HG03565 (cell line): Measurements from ENCODE around the gene KCNJ6.

Source experiments
- ATAC-seq: cut with Tn5 transposase; IDR thresholded peaks from one replicate; pipeline ENCODE4 v1.9.1; 2021; ENCODE audit warnings: mild to moderate bottlenecking, moderate library complexity; ENCODE audit not compliant: unreplicated experiment

Gene KCNJ6

DNA sequence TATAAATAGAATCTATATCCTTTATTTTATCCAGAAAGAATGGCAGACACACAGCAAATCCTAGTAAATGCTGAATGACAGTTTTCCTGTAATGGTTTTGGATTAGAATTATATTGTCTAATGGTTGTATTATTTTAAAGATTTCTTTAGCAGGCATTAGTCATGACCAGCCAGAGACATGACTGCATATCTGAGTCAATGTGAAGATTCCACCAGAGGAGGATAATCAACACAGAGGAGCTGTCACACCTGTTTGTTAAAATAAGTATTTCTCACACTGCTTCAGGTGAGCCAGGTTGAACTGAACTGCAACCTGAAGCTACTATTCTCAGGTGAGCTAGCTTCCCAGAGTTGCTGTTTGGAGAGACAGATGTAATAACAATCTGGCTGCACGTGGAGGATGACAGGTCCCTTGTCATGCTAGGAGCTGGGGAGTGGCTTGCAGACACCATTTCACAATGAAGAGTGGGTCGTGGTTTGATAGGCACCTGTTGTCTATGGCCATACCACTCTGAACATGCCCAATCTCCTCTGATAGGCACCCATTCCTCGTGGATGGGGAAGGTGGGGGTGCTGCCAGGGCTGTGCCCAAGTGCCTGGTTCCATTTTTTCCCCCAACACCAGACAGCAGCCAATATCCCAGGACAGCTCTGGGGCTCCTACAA is 94.3 kb downstream of the KCNJ6 start:
- no peak for ATAC-seq

DNA sequence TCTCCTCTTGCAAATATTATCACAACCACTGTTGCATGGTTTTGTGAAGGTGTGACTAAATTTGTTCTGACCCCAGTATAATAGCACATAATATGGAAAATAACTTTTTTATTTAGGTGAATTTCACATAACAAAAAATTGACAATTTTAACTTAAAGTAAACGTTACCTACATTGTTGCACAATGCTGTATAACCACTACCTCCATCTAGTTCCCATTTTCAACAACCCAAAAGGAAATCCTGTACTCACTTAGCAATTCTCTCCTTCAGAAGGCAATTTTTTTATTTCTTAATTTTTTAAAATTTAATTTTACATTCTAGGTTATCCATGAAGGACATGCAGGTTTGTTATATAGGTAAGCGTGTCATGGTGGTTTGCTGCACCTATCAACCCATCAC is 95.2 kb downstream of the KCNJ6 start:
- no peak for ATAC-seq

DNA sequence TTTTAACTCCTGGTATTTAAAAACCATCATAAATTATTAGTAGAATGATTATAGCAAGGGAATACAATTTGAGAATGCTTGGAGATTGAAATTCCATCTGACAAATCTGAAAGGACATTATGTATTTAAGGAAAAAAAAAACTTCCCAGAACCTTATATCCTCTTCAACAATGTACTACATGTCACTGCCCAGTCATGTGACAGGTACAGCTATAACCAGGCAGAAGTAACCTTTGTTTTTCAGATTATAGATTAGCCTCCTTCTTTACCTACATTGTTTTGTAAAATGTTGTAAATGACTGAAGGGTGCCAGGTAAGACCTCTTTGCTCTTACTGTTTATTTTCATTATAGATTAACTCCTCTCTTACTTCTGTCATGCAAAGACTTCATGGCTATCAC is 96.9 kb downstream of the KCNJ6 start:
- ATAC-seq: no peak

DNA sequence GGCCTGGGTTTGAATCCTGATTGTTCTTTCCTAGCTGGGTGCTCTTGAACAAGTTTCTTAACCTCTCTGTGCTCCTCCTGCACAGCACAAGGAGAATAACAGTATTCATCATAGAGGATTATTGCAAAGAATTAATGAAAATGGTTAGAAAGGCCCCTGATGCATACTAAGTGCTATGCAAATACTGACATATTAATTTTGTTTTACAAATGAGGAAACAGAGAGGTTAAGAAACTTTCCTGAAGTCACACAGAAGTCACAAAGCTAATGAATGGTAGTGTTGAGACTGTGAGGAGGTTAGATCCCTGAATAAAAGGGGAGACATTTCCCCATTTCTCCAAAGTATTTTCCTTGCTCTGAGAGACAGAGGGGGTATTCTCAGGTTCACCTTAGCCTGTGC is 99.0 kb downstream of the KCNJ6 start:
- ATAC-seq: no peak

DNA sequence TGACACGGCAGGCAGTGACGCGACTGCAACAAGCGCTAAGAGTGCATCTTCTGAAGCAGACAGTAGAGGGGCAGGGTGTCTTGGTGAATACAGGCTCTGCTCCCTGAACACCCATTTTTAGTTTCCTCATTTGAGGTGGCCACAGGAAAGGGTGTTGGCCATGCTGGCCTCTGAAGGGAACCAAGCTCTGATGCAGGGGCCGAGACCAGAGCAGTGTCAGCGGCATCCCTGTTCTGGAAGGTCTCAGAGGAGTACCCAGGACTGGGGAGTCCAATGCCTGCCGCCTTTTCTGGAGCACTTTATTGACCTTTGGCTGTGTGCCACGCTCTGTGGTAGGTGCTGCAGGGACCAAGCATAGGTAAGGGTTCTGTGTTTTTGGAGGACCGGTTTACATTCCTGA is 100.4 kb downstream of the KCNJ6 start:
- ATAC-seq: no peak

DNA sequence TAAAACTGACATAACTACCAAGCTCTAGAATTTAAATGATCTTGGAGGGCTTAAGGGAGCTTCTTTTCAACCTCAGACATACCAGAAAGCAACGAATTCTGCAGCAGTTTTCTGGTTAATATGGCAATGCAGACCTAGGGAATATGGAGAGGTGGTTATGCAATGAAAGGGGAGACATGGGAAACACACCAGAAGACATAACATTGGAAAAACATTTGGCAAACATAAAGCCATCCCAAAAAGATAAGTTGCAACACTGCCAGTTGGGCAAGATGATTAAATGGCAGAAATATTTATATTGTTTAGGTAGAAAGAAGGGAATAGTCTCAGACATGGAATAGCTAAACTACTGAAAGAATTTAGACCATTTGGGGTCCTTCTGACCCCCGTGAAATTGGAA is 104.5 kb downstream of the KCNJ6 start:
- no peak for ATAC-seq

DNA sequence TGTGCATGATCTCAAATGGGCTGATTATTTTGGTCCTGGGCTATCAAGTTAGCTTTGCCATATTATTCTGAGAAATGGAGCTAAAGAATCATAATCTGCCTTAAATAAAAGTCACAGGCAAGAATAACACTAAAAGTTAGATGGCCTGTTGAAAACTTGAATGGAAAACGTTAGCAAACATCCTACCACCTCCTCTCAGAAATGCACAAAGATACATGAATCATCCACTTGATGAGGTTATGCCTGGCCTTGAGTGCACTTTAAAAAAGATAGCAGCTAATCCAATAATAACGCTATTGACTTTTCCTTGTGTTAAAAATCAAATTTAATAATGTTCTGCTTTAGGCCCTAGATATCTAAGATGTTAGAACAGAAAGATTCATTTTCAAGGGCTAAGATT is 108.0 kb downstream of the KCNJ6 start:
- no peak for ATAC-seq

DNA sequence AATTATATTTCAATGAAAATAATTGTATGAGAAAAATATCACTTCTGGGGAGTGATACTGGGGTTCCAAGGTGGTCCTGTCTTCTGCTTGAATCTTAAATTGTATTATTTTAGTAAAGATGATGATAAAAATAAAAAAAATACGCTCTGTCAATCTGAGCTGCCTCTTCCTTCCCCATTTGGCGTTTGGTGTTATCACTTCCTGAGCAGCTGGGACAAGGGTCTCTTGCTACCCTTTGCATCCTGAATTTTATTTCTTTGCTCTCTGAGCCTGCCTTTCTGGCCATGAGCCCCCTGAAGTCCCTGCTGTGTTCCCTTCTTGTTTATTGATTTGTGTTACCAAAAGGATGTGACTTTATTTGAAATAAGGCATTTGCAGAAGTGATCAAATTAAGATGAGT is 111.0 kb downstream of the KCNJ6 start:
- no peak for ATAC-seq

DNA sequence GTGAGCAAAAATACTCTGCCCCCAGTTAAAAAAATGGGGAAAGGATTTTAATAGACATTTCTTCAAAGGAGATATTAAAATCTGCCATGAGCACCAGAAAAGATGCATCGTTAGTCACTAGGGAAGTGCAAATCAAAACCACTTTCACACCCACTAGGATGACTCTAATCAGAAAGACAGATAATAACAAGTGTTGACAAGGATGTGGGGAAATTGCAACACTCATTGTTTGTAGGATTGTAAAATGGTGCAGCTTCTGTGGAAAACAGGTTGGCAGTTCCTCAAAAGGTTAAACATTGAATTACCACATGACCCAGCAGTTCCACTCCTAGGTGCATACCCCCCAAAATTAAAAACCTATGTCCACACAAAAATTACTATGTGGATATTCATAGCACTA is 112.3 kb downstream of the KCNJ6 start:
- no peak for ATAC-seq

DNA sequence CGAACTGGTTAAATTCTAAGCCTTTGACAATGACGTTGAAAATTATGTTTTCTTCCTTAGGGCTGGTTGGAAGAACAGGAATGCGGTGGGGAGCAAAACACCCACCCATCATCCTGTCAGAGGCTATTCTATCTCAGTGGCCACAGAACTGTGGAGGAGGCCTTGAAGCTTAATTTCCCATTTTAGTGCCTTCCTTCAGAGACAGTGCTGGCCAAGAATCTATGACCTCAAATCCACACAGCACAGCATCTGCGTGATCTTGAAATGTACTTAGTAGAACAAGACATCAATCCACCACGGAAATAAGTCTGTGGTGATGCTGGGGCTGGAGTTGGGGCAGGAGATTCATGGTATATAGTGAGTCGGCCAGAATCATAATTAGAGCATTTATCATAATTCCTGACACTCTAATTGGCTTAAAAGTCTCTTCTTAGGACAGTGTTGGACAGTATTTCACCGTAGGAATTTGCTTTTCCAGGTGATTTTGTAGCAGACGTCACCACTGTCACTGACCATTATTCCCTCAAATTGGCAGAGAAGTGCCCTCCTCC is 113.1 kb downstream of the KCNJ6 start:
- no peak for ATAC-seq

DNA sequence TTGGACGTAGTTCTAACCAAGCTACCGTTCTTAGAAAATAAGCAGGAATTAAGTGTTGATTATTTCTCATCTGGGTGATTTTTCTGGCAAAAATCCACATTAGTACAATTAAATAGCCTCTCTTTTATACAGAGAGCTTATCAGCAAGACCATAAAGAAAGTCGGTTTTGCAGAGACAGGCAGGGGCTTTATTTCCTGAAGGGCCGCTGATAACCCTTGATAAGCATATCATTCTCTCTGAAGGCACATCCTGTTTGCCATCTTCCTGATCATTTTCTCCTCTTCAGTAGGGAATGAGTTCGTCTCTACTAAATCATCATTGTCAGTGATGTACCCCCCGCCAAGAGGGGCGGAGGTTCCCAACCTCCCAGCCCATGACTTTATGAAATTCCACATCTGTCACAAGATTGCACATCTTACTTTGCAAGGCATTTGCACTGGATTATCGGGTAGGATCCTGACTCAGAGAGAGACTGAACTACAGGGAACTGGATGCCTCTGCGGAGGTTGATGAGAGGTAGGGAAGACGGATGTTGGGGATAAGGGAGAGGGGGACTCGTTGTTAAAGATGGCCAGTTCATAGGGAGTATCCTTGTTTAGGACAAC is 115.7 kb downstream of the KCNJ6 start:
- no peak for ATAC-seq

DNA sequence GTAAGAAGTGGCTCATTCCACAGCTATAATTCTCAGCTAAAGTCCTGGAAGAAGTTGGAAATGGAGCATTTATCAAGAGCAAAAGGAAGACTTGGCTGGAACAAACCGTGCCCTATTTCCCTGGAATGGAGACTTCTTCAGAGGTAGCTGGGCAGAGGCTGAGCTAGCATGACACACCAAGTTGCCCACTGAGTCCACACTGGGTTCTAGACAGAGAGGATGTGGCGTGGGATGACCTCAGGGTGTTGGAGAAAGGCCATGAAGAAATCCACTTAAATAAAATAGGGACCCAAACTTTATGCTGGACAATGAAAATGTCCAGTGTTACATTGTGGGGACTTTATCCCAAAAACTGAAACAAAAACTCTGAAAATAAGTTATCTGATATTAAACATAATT is 116.2 kb downstream of the KCNJ6 start:
- ATAC-seq: no peak

DNA sequence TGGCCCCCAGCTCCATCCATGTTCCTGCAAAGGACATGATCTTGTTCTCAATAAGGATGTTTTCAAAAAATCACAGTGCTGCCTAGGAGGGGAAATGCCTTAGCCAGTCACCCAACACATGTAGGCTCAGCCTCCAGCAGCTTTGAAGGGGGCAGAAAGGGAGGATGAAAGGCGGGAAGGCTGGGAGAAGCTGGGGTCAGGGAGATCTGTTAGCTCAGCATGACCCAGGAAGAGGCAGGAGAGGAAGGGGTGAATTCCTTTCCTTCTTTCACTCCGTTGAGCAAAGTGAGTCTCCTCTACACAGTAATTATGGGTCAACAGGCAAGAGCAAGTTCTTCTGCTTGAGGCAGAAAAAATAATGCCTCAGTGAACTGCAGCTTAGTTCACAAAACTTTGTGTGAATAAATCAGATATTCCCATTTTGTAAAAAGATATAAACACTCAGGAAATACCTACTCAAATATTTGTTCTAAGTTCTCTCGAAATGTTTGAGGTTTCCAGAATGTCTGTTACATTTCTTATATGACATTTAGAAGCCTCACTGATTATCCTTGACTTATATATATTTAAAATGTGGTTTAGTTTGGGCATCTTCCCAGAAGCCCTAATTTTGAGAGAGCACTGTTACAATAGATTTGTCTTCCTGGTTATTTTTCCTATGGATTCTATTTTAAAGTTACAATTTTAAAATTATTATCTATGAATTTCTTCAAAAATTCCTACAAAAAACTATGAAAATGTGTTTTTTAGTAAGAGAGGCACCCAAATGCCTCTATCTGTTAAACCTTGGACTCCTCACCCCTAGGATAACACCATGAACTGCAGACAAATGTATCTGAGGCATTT is 116.8 kb downstream of the KCNJ6 start:
- ATAC-seq: no peak

DNA sequence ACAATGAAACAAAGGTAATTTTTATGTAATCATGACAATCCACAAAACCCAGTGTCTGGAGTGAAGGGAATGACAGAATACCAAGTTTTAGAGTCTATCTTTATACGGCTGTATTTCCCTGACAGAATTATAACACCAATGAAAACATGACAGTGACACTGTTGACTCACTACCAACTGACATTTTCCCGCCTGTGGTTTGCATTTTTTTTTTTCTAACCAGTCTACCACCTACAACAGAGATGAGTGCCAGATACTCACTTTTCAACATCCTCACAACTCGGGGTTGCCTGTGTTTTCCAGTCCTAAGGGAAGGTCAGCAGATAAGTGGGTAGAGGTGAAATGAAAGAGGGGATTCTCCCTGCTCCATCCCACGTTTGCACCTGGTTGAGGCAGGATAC is 118.9 kb downstream of the KCNJ6 start:
- no peak for ATAC-seq

DNA sequence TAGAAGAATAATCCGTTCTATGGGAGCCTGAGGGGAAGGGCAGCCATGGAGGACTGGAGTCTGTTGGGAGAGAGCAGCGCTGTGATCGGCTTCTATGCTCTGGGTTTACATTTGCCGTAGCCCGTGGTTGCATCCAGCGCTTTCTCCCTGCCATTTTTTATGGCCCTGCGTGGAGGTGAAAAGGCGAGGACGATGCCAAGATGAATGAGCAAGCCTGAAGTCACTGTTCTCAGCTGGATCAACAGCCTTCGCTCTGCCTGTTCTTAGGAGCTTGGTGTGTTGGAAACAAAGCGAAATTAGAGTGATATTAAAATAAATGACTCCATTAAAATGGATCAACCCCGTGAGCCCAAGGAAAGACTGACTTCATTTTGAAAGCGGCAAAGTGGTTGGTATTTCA is 120.2 kb downstream of the KCNJ6 start:
- ATAC-seq: no peak

DNA sequence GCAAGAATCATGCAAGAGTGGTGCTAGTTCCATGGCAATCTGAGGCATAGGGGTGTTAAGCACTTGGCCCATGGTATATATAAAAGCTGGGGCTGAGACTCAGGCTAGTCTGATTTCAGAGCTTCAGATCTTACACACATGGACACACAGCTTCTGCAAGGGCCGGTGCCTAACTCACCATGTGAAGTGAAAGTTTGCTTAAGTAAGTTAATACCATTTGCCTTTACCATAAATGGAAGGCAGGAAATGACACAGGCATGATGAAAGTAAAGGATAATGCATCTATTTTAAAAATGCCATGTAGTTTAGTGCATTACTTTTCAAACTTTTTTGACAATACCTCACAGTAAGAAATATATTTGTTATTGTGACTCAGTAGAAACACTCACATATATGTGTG is 122.6 kb downstream of the KCNJ6 start:
- ATAC-seq: no peak

DNA sequence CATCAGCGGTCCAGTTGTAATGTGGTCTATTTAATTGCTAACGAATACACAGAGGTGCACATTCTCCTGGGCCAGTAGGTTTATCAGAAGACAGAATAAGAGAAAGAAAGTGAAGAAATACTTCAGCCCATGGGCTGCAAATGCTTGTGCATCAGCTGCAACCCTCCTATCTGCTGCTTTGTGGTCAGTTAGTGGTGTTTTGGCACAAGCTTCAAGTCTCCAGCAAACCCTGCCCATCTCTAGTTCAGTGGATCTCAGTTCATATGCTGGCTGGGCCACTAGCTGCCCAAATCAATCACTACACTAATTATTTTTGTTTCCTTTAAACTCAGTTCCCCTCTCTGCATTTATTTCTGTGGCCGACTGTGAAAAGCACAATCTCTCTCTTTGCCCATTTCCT is 124.2 kb downstream of the KCNJ6 start:
- no peak for ATAC-seq

DNA sequence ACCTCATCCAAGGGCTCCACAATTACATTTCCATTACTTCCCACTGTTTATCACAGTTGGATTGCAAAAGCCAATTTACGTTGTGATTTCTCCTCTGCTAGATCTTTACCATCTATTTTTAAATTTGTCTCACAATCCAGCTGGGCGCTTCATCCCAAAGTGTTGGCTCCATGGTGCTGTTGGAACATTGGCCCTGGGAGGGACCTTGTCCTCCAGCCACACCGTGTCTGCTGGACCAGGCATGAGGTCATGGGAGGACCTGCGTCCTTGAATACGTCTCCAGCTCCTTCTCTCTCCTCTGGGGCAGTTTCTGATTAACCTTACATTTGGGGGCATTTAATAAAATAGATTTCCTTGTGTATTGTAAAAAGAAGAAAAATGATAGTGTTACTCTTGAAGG is 125.4 kb downstream of the KCNJ6 start:
- no peak for ATAC-seq

DNA sequence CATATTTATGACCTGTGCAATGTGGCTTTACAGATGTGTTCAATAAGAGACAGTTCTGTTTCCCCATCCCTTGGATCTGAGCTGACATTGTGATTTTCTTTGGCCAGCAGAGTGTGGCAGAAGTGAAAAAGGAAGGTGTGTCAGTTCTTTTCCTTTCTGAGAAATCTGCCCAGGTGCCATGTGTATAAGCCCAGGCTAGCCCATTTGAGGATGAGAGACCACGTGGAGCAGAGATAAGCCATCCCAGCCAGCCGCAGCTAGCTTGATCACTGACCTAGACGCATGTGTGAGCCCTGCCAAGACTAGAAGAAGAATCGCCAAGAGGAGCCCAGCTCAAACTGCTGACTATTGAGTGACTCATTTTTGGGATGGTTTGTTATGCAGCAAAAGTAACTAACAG is 127.8 kb downstream of the KCNJ6 start:
- no peak for ATAC-seq

DNA sequence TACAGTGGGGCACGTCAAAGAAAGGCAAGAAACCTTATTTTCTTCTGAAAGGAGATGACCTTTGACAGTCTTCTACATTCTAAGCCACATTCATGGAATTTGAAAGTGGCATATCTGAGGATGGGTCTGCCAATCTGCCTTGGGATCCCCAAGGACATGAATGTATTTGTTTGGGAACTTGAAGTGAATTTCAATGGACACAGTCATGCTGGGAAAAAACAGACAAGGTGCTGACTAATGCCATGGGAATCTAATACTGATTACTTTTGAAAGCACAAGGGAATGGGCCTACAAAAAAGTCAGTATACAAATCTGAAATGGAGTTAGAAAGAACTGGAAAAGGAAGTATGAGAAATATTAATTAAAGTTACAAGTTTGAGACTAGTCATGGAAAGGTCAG is 128.8 kb downstream of the KCNJ6 start:
- no peak for ATAC-seq

DNA sequence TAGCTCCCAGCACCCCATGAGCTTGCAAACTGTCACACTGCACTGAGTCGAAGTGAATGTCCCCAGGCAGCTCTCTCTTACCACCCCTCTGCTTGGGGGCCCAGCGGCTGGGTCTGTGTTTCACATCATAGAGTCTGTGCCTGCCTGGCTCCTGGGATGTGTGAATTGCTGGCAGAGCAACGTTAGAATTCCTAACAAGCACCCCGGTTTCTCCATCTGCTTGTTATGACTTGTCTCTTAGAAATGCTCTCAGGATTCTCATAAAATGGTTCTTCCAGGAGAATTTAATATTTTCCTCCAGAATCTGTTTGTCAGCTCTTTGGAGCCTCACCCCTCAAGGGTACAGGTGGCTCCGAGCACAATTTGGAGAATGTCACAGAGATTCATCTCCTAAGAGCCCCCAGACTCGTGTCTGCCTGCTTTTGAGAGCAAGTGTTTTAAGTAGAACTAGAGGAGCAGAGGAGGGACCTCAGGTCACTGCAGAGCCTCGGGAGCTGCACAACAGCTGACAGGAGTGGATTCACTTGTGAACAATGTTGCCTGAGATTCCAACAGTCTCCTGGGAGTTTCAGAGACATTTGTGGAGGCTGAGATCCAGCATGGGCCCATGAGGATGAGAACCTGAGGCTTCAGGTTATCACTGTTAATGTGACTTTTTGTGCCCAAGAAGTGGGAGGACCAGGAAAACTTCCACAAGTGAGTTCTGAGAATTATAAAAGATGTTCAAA is 131.5 kb downstream of the KCNJ6 start:
- ATAC-seq: no peak
